ENCODE results near the gene CHEK1. TPM values are rescaled to one million over a fixed set of nuclear protein-coding genes. Genes with fewer than 3 reads are reported as not detected.
"Not testable (repeated sequence)": the region's sequence is repeated elsewhere in the genome, so short reads cannot be mapped to it uniquely, and the experiment has no call there.

The CHEK1 gene
- 13.9 and 17.9 TPM in 2 replicates for total RNA-seq (2014; rRNA removed; shearing (Covaris generic); ENCODE audit: low replicate concordance)

- in situ Hi-C loops (cut with HindIII; ENCODE audit: low pct_unique_long_range_greater_than_20kb, low sequenced_read_pairs): no loop called here
- DNase-seq (ENCODE audit: low read depth): no peak
These were observed at the start of gene CHEK1 for GRCh38 chr11:125624756-125625213. Gene CHEK1 (plus strand): TSS chr11:125625163. CDS start chr11:125626769, 1,606 bp downstream.

GRCh38 chr11:125577181-125577580 lies 47.8 kb upstream of the CHEK1 start:
- in situ Hi-C loops (cut with HindIII; ENCODE audit: low pct_unique_long_range_greater_than_20kb, low sequenced_read_pairs); DNase-seq (ENCODE audit: low read depth): not testable (repeated sequence)

- in situ Hi-C loops (cut with HindIII; ENCODE audit: low pct_unique_long_range_greater_than_20kb, low sequenced_read_pairs): no loop called here
- DNase-seq (ENCODE audit: low read depth): no peak
These were observed 46.2 kb upstream of the CHEK1 start for GRCh38 chr11:125578783-125579182.

GRCh38 chr11:125579811-125580210 lies 45.2 kb upstream of the CHEK1 start:
- DNase-seq (ENCODE audit: low read depth): no peak
- in situ Hi-C loops (cut with HindIII; ENCODE audit: low pct_unique_long_range_greater_than_20kb, low sequenced_read_pairs): no loop called here

DNA sequence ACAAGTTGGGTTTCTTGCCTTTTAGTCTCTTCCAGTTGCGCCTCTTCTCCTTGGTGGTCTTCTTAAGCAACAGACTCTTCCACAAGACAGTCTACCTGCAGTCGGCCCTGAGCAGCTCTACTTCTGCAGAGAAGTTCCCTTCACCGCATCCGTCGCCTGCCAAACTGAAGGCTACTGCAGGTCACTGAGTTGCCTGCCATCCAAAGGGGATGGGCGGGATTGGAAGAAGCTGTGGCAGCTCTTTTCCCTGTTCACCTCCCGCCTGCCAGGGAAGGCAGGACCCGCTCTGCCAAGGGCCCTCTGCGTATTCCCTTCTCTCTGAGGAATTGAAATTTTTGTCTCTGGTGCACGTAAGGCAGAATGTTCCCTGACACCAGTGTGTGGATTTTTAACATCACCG lies 41.5 kb upstream of the CHEK1 start:
- DNase-seq (ENCODE audit: low read depth): no peak
- in situ Hi-C loops (cut with HindIII; ENCODE audit: low pct_unique_long_range_greater_than_20kb, low sequenced_read_pairs): no loop called here

GRCh38 chr11:125585487-125585886 lies 39.5 kb upstream of the CHEK1 start:
- in situ Hi-C loops (cut with HindIII; ENCODE audit: low pct_unique_long_range_greater_than_20kb, low sequenced_read_pairs): no loop called here
- no peak for DNase-seq (ENCODE audit: low read depth)

DNA sequence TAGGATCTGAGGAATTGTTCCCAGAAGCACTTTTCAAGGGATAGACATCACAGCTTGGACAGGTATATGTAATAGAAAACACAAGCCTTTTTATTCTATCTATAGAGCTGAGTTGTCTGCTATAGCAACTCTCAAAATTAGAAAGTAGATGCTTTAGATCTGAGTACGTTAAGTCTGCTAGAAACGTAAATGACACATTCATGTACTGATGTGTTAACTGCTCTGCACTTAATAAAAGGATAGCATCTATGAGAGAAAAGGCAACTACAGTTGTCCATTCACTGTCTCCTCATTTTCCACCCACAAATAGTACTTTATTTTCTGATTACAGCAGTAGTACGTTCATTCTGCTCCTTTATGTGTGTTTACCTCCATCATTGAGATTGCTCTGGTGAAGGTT lies 38.3 kb upstream of the CHEK1 start:
- in situ Hi-C loops (cut with HindIII; ENCODE audit: low pct_unique_long_range_greater_than_20kb, low sequenced_read_pairs): no loop called here

DNA sequence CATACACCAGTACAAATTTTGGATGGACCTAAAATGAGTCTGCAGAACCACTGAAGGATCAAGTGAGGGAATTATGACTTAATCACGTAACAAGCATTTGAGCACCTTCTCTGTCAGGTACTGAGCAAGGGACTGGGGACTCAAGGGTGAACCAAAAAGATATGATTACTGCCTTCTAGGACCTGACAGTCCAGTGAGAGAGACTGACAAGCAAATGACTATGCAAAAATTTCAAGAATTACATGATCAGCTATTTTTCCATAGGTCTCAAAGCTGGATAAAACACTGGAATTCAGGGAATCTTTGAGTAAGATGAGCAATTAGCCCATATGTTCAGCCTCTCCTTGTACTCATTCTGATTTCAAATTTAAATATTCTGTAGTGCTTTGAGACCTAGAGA lies 37.5 kb upstream of the CHEK1 start:
- in situ Hi-C loops (cut with HindIII; ENCODE audit: low pct_unique_long_range_greater_than_20kb, low sequenced_read_pairs): no loop called here
- no peak for DNase-seq (ENCODE audit: low read depth)

More for the DNA sequence above, 38.3 kb upstream of the CHEK1 start:
- DNase-seq (ENCODE audit: low read depth): no peak

- in situ Hi-C loops (cut with HindIII; ENCODE audit: low pct_unique_long_range_greater_than_20kb, low sequenced_read_pairs): no loop called here
- DNase-seq (ENCODE audit: low read depth): no peak
These were observed 36.5 kb upstream of the CHEK1 start for GRCh38 chr11:125588505-125588904.

DNA sequence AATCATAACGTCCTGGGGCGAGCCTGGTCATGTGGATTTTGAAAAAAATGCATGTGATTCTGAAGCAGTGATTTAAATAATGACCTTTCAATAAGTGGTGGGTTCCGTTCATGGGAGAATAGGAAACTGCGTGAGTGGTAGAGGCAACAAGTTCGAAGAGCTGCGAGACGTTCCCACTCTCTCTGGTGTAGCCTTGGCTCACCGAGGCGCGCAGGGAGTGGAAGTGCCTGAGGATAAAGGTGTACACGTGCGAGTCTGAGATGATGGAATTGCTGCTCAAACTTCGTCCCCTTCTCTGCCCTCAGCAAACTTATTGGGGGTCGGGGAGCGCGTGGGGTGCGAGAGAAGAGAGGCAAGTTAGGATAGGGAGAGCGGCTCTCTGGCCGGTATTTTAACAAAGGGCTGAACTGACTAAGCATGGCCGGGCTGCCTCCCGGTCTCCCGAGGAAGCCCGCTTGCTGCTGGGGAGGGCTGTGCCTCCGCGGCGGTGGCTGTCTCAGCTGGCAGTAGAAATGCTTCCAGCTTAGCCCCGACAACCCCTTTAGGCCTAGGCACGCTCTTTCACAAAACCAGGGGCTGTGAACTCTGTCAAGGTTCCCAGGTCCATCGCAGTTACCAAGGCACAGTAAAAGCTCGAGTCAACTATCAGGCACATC lies 33.2 kb upstream of the CHEK1 start:
- no peak for DNase-seq (ENCODE audit: low read depth)
- in situ Hi-C loops (cut with HindIII; ENCODE audit: low pct_unique_long_range_greater_than_20kb, low sequenced_read_pairs): no loop called here

DNA sequence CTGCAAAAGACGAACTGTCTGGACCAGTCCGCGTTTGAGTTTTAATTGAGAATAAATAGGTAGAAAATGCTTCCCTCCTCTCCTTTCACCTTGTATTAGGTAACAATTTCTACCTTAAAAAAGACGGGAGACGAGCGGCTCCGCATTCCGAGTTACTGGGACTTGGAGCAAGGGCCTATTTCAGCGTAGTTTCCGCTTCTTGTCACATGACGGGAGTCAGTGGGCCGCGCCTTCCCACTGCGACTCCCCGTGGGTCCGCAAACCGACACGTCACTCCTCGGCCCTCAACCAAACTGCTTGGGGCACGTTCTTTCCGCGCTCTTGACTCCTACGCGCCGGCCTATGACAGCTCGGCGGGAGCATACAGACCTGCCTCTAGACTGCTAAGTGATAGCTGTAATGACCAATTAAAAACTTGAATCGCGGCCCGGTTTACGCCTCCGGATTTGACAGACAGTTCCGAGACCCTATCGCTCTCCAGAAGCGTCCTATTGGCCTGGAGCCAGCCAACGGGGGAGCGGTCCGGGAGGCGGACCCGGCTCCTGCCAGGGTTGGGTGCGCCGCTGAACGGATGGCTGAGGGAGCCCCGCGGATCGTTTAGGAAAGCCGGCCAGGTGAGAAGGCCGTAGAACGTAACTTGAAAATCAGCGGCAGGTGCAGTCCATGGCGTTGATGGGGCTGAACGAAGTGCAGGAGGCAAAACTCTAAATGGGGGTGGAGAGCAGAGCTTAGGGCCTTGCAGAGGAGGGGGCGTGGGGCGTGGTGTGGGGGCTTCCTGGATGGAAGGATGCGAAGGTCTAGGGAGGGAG lies 32.5 kb upstream of the CHEK1 start, which contains the start of gene STT3A:
TSS of gene STT3A (plus strand) at position 548 of the 809 bp plus-strand sequence. CDS start 3,064 bp downstream, outside the sequence.
- in situ Hi-C loops (cut with HindIII; ENCODE audit: low pct_unique_long_range_greater_than_20kb, low sequenced_read_pairs): no loop called here
- peak; percentile 95 for DNase-seq (ENCODE audit: low read depth)

- in situ Hi-C loops (cut with HindIII; ENCODE audit: low pct_unique_long_range_greater_than_20kb, low sequenced_read_pairs): no loop called here
- DNase-seq (ENCODE audit: low read depth): no peak
These were observed 31.7 kb upstream of the CHEK1 start for GRCh38 chr11:125593114-125593820.

GRCh38 chr11:125594958-125595357 lies 30.0 kb upstream of the CHEK1 start:
- no peak for DNase-seq (ENCODE audit: low read depth)
- in situ Hi-C loops (cut with HindIII; ENCODE audit: low pct_unique_long_range_greater_than_20kb, low sequenced_read_pairs): no loop called here

- in situ Hi-C loops (cut with HindIII; ENCODE audit: low pct_unique_long_range_greater_than_20kb, low sequenced_read_pairs): no loop called here
- DNase-seq (ENCODE audit: low read depth): no peak
These were observed 24.3 kb upstream of the CHEK1 start for GRCh38 chr11:125600663-125601062.

- in situ Hi-C loops (cut with HindIII; ENCODE audit: low pct_unique_long_range_greater_than_20kb, low sequenced_read_pairs): no loop called here
- DNase-seq (ENCODE audit: low read depth): no peak
These were observed 21.8 kb upstream of the CHEK1 start for GRCh38 chr11:125603207-125603606.

GRCh38 chr11:125605417-125605816 lies 19.5 kb upstream of the CHEK1 start:
- DNase-seq (ENCODE audit: low read depth): no peak
- in situ Hi-C loops (cut with HindIII; ENCODE audit: low pct_unique_long_range_greater_than_20kb, low sequenced_read_pairs): no loop called here

GRCh38 chr11:125609545-125609944 lies 15.4 kb upstream of the CHEK1 start:
- in situ Hi-C loops (cut with HindIII; ENCODE audit: low pct_unique_long_range_greater_than_20kb, low sequenced_read_pairs): no loop called here
- no peak for DNase-seq (ENCODE audit: low read depth)

GRCh38 chr11:125618383-125618782 lies 6.6 kb upstream of the CHEK1 start:
- in situ Hi-C loops (cut with HindIII; ENCODE audit: low pct_unique_long_range_greater_than_20kb, low sequenced_read_pairs): no loop called here
- DNase-seq (ENCODE audit: low read depth): no peak

DNA sequence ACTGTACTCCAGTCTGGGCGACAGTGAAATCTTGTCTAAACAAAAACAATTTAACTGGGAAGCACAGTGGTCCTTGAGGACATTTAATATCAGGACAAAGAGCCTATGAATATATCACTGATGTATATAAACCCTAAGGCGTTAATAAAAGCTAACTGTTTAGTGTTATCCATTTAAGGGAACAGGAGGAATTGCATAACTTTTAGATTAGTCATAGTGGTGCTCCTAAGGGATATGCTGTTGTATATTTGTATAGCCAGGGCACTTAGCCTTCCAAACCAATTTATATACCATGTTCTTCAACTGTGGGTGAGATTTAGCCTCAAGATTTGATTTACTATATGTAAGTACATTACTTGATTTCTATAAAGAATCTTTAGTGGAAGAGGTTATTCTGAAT lies 3.0 kb upstream of the CHEK1 start:
- in situ Hi-C loops (cut with HindIII; ENCODE audit: low pct_unique_long_range_greater_than_20kb, low sequenced_read_pairs): no loop called here
- DNase-seq (ENCODE audit: low read depth): peak; percentile 18
